IPS-11a (cell line): ENCODE results near the gene GPATCH2L.

Experiments used
- H3K4me3 ChIP-seq: one replicate; pipeline ENCODE4 v1.5.1; 2013; ENCODE audit warnings: low read depth, low read length, control low read depth

Gene GPATCH2L

DNA sequence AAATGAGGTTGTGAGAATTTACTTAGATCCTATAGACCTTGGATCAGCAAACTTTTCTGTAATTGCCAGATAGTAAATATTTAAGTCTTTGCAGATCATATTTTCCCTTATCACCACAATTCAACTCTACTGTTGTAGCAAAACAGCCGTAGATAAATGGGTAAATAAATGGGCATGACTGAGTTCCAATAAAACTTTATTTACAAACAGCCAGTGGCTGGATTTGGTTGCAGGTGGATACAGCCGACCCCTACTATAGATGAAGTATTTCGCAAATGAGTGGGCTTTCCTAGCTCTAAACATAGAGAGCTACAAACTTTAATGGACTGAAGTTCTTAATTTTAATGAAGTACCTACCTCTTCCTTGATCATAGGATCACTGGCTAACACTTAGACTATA lies 100.7 kb downstream of the GPATCH2L start:
- H3K4me3 ChIP-seq = no peak overlapping the region

GRCh38 chr14:76253111-76253510 lies 101.4 kb downstream of the GPATCH2L start:
- no peak overlapping the region for H3K4me3 ChIP-seq

GRCh38 chr14:76256545-76256944 lies 104.8 kb downstream of the GPATCH2L start:
- H3K4me3 ChIP-seq = no peak overlapping the region

GRCh38 chr14:76257111-76257803 lies 105.5 kb downstream of the GPATCH2L start:
- H3K4me3 ChIP-seq = no peak overlapping the region

DNA sequence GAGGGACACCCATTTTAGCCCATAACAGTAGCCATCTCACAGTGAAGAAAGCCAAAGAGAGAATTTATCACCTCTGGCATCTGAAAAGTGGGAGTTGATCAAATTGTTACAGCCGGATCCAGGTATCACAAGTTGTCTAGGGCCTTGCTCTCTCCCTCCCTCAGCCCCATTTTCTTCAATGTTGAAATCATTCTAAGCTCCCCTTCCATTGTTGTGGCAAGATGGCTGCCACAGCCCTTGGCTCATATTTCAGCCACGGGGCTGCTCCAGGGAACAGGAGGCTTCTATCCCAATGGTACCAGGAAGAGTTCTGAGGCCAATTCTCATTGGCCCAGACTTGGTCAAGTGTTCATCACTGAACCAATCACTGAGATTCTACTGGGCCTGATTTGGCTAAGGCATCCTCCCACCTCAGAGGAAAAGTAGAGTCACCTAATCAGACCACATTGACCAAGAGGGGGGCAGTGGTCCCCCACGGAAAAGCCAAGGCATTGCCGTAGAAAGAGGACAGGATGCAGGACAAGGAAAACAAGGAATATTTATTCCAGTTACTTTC lies 106.2 kb downstream of the GPATCH2L start:
- H3K4me3 ChIP-seq = no peak overlapping the region

DNA sequence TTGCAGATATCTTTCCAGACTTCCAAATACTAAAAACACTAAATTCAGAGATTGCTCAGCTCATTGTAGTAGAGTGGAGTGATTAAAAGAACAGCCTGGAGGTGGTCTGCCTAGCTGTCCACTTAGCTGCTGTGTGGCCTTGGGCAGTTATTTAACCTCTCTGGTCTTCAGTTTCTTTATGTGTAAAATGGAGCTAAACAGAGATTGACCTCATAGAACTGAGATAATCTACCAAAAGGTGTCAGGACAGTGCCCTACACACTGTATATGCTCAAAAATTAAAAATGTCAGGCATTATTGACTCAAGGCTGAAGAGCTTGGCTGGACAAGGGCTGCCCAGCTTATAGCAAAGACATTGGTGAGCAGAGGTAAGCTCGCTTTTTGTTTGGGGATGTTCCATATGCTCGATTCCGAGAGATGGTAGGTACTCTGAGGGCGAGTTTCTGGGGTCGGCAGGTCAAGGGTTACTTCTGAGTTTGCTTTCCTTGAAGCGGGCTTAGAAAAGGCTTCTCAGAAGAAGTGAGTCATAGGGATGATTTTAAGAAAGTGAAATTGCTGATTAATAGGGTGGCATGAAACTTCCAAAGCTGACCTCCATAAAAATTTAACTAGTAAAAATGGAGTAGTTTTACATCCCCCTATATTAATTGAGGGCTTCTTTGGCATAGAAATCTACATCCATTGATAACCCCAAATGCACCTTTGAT lies 107.5 kb downstream of the GPATCH2L start:
- H3K4me3 ChIP-seq = no peak overlapping the region

DNA sequence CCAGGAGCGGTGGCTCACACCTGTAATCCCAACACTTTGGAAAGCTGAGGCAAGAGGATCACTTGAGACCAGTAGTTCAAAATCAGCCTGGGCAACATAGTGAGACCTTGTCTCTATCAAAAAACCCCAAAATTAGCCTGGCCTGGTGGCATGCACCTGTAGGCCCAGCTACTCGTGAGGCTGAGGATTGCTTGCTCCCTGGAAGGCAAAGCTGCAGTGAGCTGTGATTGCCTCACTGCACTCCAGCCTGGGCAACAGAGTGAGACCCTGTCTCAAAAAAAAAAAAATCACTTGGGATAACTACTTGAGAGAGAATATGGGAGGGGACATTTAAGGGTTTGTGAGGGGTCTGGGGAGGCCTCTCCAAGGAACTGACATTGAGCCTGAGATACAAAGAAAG lies 109.0 kb downstream of the GPATCH2L start:
- H3K4me3 ChIP-seq = no peak overlapping the region

- no peak overlapping the region for H3K4me3 ChIP-seq
Observed at GRCh38 chr14:76261371-76261811, 109.7 kb downstream of the GPATCH2L start.

GRCh38 chr14:76262641-76263040 lies 110.9 kb downstream of the GPATCH2L start:
- no peak overlapping the region for H3K4me3 ChIP-seq
